Measurements from ENCODE around the gene S100A6.

DNA sequence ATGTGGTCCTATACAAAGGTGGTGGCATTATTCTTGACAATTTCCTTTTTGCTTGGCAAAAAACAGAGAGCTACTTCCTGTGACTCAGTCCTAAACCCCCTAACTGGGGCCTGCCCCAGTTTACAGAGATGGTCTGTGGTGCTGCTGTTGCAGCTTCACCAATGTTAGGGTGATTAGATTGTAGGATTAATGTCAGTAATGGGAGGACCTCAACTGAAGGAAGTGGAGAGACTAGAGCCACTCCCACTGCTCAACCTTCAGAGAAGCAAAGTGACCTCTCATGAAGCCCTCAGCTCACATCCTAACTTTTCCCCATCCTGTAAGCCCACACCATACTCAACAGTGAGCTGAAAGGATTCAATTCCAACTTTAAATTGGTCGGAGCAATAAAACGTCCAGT, 3.6 kb downstream of the S100A6 start:
- TF ChIP-seq, protein P1, sequence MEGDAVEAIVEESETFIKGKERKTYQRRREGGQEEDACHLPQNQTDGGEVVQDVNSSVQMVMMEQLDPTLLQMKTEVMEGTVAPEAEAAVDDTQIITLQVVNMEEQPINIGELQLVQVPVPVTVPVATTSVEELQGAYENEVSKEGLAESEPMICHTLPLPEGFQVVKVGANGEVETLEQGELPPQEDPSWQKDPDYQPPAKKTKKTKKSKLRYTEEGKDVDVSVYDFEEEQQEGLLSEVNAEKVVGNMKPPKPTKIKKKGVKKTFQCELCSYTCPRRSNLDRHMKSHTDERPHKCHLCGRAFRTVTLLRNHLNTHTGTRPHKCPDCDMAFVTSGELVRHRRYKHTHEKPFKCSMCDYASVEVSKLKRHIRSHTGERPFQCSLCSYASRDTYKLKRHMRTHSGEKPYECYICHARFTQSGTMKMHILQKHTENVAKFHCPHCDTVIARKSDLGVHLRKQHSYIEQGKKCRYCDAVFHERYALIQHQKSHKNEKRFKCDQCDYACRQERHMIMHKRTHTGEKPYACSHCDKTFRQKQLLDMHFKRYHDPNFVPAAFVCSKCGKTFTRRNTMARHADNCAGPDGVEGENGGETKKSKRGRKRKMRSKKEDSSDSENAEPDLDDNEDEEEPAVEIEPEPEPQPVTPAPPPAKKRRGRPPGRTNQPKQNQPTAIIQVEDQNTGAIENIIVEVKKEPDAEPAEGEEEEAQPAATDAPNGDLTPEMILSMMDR (IDR thresholded peaks at IDR 0.05) = no peak
- TF ChIP-seq POLR2AphosphoS5 (IDR thresholded peaks at IDR 0.05) = no peak
- TF ChIP-seq POLR2A (IDR thresholded peaks at IDR 0.05) = no peak

Data from breast epithelium (tissue), 3 donors.